ENCODE results near the gene GTF2H2C.
A peak's percentile ranks its signal among the peaks of the same experiment; 100 is the strongest.
"Not testable (repeated sequence)": the region's sequence is repeated elsewhere in the genome, so short reads cannot be mapped to it uniquely, and the experiment has no call there.

Gene GTF2H2C

DNA sequence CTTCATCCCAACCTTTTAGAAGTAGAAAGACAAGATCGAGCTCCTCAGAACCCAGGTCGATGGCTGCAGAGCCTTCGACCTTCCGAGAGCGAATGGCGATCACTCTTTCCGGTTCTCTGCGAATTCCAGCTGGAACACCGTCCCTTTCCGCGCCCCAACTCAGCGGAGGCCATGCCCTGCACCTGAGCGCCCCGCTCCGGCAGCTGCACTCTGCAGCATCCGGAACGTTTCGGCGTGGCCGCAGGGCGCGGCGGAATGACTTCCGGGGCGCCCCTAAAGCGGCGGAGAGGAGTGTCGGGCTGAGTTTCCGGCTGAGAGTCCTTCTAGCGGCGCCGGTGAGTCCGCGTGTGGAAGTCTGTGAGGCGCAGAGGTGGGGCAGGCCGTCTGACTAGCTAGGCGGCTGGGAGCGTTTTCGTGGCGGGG is at the start of gene GTF2H2C:
GTF2H2C (plus strand) TSS at position 284 of the 423 bp plus-strand sequence. CDS start 4,942 bp downstream, outside the sequence.
- DNase-seq, result peak; percentile 67

DNA sequence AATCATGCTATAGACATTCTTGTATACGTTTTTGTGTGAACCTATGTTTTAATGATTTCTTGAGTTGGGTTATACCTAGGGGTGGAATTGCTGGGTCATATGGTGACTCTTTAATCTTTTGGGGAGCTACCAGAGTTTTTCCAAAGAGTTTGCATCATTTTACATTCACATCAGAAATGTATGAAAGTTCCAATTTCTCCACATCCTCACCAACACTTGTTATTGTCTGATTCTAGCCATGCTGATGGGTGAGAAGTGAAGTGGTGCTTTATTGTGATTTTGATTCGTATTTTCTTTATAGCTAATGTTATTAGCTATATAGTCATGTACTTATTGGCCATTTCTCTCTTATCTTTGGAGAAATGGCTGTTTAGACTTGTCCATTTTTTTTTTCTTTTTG is 49.3 kb upstream of the GTF2H2C start:
- no peak for DNase-seq

DNA sequence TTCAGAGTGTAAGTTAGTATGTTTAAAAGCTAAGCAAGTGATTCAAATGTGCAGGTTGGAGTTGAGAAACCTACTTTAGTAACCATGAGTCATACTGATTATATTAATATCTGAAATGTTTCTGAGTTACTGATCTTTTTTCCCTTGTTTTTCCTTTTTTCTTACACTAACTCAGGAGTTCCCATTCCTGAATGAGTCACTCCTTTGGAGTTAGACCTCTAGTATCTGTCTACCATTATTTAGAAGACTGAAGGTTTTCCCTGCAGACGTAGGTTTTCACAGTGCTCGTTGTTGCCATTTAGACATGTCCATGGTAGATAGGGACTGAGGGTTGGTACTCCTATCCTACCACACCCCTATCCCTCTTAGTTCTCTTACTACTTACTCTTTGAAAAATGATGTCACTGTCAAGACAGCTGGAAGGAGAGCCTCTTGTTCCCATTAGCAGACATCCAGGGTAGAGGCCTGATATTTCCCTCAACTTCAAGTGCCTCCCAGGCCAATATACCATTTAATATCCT is 47.2 kb upstream of the GTF2H2C start:
- DNase-seq, result no peak

- not testable (repeated sequence) for DNase-seq
Measured at GRCh38 chr5:69515570-69515969, 44.4 kb upstream of the GTF2H2C start.

DNA sequence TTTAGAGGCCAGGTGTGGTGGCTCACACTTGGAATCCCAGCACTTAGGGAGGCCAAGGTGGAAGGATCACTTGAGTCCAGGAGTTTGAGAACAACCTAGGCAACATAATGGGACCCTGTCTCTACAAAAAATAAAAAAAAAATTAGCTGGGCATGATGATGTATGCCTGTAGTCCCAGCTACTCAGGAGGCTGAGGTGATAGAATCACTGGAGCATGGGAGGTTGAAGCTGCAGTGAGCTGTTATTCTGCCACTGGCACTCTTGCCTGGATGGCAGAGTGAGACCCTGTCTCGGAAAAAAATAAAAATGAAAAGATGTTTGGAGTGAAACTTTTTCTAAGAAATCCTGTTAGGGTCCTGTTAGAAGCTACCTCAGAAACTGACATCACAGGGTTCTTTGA is 43.2 kb upstream of the GTF2H2C start:
- no peak for DNase-seq

DNA sequence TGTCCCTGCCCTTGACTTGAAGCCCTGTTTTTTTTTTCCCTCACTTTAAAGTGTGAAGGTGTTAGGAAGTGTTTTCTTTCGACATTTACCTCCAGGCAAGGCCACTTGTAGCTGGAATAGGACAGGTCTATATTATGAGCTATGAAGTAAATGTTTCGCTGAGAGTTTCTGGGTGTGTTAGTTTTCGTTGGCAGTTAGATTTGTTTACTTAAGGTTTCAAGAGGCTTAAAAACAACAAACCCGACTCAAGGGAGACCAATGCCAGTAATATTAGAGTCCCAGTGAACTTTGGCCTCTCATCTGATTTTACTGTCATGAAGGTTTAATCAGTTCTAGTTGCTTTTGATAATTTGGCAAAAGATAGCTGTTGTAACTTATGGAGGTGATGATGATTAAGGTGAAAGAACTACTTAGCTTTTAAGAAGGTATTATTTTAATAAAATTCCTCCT is 42.2 kb upstream of the GTF2H2C start:
- DNase-seq, result no peak

- DNase-seq, result no peak
Measured at GRCh38 chr5:69519285-69519684, 40.7 kb upstream of the GTF2H2C start.

DNA sequence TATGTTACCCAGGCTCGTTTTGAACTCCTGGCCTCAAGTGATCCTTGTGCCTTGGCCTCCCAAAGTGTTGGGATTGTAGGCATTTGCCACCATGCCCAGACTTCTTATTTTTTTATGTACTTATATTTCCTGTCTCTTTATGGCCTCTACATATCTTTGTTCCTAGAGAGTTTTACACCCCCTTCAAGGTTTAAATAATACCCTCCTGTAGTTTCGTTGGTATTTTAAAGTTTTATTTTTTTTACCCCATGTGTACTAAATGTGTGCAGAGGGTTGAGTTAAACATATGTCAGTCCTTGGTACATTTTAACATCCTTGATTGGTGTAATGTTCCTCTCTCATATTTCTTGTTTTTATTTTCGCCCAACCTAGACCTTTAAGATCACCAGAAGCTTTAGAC is 38.0 kb upstream of the GTF2H2C start:
- DNase-seq, result no peak

GRCh38 chr5:69525490-69525889 is 34.5 kb upstream of the GTF2H2C start:
- DNase-seq, result no peak

DNA sequence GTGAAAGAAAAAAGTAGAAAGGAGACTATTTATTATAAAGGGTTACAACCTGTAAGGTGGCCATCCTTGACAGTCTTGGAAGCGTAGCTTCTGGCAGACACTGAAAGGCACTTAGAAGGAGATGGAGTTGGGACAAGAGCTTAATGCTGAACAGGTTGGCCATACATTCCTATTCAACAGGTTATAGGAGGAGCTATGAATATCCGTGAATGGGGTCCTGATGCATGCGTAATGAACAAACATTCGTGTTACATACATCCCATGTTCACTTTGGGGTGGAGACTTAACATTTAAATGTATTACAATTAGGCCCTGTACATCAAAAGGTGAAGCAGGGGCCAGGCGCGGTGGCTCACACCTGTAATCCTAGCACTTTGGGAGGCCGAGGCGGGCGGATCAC is 33.3 kb upstream of the GTF2H2C start:
- DNase-seq, result no peak

DNA sequence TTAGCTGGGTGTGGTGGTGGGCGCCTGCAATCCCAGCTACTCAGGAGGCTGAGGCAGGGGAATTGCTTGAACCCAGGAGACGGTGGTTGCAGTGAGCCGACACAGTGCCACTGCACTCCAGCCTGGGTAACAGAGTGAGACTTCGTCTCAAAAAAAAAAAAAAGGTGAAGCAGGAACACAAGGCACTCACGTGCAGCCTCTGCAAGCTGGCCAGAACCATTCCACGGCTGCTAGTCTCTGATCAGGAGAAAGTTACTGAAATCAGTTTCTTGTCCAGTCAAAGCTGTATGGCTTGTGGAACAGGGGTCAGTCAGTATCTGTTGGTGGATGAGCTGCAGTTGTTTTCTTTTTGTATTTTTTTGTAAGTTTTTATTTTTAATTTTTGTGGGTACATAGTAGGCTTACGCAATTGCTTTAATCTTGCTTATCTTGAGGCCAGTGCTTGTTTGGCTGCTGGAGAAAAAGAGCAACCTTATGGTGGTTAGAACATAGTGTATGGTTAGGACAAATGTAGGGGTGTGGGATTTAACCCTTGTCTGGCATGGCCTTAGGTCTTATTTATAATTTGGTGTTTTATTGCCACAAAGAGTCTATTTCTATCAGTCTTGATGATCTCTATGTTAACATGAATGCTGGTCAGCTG is 32.7 kb upstream of the GTF2H2C start:
- no peak for DNase-seq

DNA sequence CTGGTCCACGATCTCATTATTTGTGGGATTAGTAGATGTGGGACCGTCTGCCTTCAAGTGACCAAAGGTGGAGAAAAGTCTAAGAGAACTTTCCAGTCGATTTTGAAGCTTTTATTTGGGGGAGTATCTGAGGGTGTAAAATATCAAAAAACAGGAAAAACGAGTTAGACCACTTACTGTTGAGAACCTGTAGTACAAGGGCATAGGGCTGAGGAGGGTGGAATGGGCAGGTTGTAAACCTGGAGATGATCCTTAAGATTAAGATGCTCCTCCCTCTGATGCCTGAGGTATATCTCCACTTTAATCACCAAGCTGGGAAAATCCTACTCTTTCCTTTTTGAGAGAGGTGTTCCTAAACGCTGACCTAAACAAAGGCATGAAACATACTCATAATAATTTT is 32.0 kb upstream of the GTF2H2C start:
- DNase-seq, result no peak

GRCh38 chr5:69528609-69529008 is 31.4 kb upstream of the GTF2H2C start:
- no peak for DNase-seq

DNA sequence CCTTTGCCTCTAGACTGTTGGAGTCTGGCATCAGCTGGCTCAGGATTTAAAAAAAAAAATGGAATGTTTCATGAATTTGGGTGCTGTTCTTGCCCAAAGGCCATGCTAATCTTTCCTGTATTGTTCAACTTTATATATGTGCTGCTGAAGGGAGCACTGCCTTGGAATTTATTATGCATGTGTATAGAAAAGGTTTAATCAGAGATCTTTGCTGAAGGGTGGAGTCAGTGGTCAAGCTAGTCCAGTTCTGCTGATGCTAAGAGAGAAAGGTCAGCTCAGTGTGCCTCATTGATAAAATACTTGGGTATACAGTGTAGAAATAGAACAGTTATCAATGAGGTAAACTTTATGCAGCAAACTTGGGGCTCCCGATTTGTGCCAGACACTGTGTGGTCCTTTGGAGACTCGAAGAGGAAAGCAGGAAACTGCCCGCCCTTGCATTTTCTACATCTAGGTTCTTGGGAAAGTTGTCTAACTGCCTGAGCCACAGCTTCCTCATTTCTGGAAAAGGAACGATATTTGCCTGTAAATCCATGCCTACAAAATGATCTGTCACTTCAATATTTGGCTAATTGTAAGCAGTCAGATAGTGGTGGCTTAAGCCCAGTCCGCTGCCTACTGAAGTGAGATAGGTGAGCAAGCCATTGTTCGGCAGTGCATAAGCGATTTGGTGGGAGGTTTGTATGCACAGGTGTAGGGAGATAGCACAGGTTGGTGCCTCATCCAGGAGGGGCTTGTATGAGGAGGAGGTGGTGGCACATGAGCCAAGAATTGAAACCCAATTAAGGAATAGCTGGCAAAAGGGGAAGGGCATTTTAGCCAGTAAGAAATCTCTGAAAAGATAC is 29.2 kb upstream of the GTF2H2C start:
- no peak for DNase-seq

GRCh38 chr5:69531406-69531801 is 28.6 kb upstream of the GTF2H2C start:
- no peak for DNase-seq

DNA sequence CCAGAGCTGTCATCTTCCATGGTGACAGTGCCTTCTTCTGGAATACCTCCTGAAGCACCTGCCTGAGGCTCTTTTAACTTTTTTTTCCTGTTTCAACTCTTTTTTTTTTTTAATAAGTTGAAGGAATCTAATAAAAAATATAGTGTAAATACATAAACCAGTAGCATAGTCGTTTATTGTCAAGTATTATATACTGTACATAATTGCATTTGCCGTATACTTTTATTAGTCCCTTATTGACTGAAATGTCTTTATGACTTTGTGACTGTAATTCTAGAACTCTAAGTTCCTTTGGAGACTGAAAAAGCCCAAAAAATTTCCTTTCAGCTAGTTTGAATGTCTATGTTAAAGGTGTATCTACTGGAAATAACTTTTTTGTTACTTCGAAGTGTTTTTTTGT is 22.1 kb upstream of the GTF2H2C start:
- DNase-seq, result not testable (repeated sequence)

- DNase-seq, result not testable (repeated sequence)
Measured at GRCh38 chr5:69538735-69539134, 21.3 kb upstream of the GTF2H2C start.

GRCh38 chr5:69541347-69541746 is 18.6 kb upstream of the GTF2H2C start:
- DNase-seq, result not testable (repeated sequence)

DNA sequence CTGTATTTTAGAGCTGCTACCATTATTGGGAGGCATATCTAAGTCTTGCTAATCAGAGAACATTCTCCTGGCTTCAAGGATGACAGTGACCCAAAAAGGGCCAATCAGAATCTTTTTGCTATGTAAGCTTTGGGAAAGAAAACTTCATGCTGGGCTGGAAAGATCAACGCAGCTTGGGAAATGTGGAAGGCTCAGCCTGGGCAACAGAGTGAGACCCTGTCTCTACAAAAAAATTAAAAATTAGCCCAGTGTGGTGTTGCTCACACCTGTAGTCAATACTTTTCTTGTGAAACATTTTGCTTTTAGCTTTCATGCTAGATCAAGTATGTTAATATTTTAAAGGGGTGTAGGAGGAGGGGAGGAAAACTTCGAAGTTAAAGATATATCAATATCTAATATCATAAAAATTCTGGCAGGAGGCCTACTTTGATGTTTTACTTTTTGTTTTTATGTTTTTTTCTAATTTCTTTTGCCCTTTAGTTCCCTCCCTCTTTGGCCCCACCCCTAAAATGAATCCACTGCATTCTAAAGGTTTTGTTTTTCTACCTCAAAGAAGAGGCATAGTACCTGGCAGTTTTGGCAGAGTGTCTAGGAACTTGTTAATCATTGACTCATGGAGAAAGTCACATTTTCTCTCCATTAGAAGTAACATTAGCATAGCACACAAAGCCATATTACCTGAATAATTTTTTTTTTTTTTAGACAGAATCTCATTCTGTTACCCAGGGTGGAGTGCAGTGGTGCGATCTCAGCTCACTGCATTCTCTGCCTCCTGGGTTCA is 17.0 kb upstream of the GTF2H2C start:
- not testable (repeated sequence) for DNase-seq

DNA sequence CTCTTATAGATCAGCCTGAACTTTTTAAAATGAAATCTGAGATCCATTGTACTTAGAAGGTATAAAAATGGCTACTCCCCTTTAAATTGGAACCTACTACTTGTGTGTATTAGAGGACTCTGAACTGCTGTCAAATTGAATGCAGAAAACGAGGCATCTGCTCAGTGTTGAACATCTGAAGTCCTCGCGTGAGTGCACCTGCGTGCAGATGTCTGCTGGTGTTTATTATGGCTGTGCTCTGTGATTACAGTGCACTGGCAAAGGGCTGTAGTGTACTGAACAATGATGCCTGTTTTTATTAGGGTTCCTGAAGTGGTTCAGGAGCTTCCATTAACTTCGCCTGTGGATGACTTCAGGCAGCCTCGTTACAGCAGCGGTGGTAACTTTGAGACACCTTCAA is 15.4 kb upstream of the GTF2H2C start:
- DNase-seq, result not testable (repeated sequence)

DNA sequence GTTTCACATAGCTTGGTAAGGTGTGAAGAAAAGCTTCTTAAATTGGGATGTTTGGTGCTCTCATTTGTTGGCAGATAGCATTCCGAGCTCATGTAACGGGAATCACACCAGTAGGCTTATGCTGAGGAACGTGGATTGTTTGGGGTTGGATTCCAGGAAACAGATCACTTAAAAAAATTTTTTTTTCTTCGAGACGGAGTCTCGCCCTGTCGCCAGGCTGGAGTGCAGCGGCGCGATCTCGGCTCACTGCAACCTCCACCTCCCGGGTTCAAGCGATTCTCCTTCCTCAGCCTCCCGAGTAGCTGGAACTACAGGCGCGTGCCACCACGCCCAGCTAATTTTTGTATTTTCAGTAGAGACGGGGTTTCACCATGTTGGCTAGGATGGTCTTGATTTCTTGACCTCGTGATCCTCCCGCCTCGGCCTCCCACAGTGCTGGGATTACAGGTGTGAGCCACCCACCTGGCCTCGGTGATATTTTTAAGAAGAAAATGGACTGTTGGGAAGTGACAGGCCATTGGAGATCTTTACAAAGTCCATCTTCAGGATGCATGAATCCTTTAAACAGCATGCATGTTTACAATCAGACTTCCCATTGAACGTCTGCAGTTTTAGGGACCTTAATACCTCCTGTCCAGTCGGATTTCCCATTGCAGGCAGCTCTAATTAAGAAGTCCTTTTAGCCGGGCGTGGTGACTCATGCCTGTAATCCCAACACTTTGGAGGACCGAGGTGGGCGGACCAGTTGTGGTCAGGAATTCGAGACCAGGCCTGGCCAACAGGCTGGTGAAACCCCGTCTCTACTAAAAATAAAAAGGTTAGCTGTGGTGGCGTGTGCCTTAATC is 818 bp downstream of the GTF2H2C start:
- not testable (repeated sequence) for DNase-seq

- not testable (repeated sequence) for DNase-seq
Measured at GRCh38 chr5:69566172-69566571, 6.2 kb downstream of the GTF2H2C start.

Data from activated CD8-positive, alpha-beta memory T cell treated with anti-CD3 and anti-CD28 coated beads, Interleukin-2, amount 50 U/mL, for 4 hours (primary cell).